ENCODE data around the gene SELPLG. TPM values are rescaled to one million over a fixed set of nuclear protein-coding genes. Genes with fewer than 3 reads are reported as not detected.
"Not testable (repeated sequence)": the region's sequence is repeated elsewhere in the genome, so short reads cannot be mapped to it uniquely, and the experiment has no call there.

Gene SELPLG
- polyA plus RNA-seq, 3 donors from 2014 or later: 429 to 815 (median 508) TPM

- peaks cover 89 to 93% of the 10 kb centered on the region in 2 donors for H3K4me1 Mint-ChIP-seq
- peak overlapping the region; percentile 98 to 100 (median 99) for H3K27ac Mint-ChIP-seq
- peaks cover 16 to 30% (median 23%) of the 10 kb centered on the region in 3 donors for H3K36me3 Mint-ChIP-seq
- peaks cover 32 to 49% (median 43%) of the 10 kb centered on the region in 3 donors for H3K27me3 Mint-ChIP-seq (ENCODE audit: low read depth in 3 of 3)
- no peaks in the 10 kb centered on the region for H3K9me3 Mint-ChIP-seq
- peak overlapping the region; percentile 93 to 99 (median 96) for H3K4me3 Mint-ChIP-seq
- peak; percentile 66 to 70 (median 67) for DNase-seq
Observed at GRCh38 chr12:108629824-108630476, 3.7 kb downstream of the SELPLG start.

- Mint-ChIP-seq H3K4me1 (peaks cover 88 to 93% of the 10 kb centered on the region in 2 donors), H3K4me3 (peak overlapping the region; percentile 93 to 99 (median 96)), H3K9me3 (no peaks in the 10 kb centered on the region), H3K36me3 (peaks cover 17 to 35% (median 27%) of the 10 kb centered on the region in 3 donors), H3K27me3 (ENCODE audit: low read depth in 3 of 3) (peaks cover 29 to 41% (median 39%) of the 10 kb centered on the region in 3 donors), H3K27ac (peak overlapping the region; percentile 98 to 100 (median 99))
- no peak for DNase-seq
Observed at GRCh38 chr12:108629151-108629550, 4.5 kb downstream of the SELPLG start.

GRCh38 chr12:108627134-108627920 lies 6.4 kb downstream of the SELPLG start:
- H3K36me3 Mint-ChIP-seq: peaks cover 20 to 47% (median 36%) of the 10 kb centered on the region in 3 donors
- H3K27me3 Mint-ChIP-seq (ENCODE audit: low read depth in 3 of 3): peaks cover 22 to 23% (median 23%) of the 10 kb centered on the region in 3 donors
- H3K4me1 Mint-ChIP-seq: peaks cover 89 to 93% of the 10 kb centered on the region in 2 donors
- DNase-seq: no peak
- peak overlapping the region; percentile 98 to 100 (median 99) for H3K27ac Mint-ChIP-seq
- peak overlapping the region; percentile 51 to 99 (median 81) for H3K4me3 Mint-ChIP-seq
- H3K9me3 Mint-ChIP-seq: no peaks in the 10 kb centered on the region

DNA sequence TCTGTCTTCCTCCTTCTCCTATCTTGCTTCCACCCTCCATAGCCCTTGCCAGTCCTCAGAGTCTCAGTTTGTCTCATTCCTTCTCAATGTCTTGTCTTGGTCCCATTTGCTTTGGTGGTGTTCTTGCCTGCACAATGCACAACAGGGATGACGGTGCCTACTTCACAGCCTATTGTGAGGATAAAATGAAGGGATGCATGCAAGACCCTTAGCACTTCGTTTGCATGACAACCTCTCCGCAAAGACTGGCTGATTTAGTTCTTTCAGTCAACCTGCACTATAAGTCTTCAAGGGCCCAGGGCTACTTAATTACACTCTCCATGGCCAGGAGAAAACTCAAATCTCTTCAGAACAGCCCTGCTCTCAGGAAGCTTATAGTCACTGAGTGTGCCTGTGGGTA lies 8.5 kb downstream of the SELPLG start:
- H3K4me1 Mint-ChIP-seq: peaks cover 87 to 93% of the 10 kb centered on the region in 2 donors
- H3K9me3 Mint-ChIP-seq: no peaks in the 10 kb centered on the region
- peak overlapping the region in 3 of 5 donors; percentile 4 to 52 (median 27) for H3K4me3 Mint-ChIP-seq
- H3K27ac Mint-ChIP-seq: peak overlapping the region; percentile 84 to 99 (median 99)
- H3K36me3 Mint-ChIP-seq: peaks cover 23 to 60% (median 33%) of the 10 kb centered on the region in 3 donors
- no peak for DNase-seq
- peaks cover 2 to 9% (median 6%) of the 10 kb centered on the region in 3 donors for H3K27me3 Mint-ChIP-seq (ENCODE audit: low read depth in 3 of 3)

GRCh38 chr12:108623577-108623976 lies 10.1 kb downstream of the SELPLG start:
- DNase-seq: no peak
- peaks cover 29 to 58% (median 33%) of the 10 kb centered on the region in 3 donors for H3K36me3 Mint-ChIP-seq
- no peaks in the 10 kb centered on the region for H3K9me3 Mint-ChIP-seq
- H3K27me3 Mint-ChIP-seq (ENCODE audit: low read depth in 3 of 3): peaks cover 2 to 9% (median 7%) of the 10 kb centered on the region in 3 donors
- H3K27ac Mint-ChIP-seq: peak overlapping the region; percentile 81 to 99 (median 99)
- H3K4me1 Mint-ChIP-seq: peaks cover 86 to 93% of the 10 kb centered on the region in 2 donors
- H3K4me3 Mint-ChIP-seq: peak overlapping the region in 1 of 5 donors; percentile 7

DNA sequence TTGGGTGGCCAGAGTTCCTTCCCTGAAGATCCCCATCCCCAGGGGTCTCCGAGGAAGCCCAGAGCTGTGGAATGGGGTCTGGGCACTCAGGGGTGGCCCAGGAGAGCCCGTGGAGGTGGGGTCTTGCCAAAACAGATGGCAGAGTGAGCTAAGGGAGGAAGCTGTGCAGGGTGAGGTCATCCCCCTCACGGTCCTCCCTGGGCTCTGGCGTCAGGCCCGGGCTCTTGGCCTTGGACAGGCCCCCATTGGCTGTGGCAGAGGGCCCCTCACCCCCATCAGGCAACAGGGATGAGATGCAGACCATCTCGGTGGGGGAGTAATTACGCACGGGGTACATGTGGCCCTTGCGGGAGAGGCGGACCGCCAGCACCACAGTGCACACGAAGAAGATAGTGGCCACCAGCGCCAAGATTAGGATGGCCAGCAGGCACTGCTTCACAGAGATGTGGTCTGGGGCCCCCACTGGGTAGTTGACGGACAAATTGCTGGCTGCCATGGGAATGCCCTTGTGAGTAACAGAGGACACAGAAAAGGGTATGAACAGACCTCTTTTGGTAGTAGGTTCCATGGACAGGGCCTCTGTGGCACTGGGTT lies 10.7 kb downstream of the SELPLG start:
- H3K4me3 Mint-ChIP-seq: no peak overlapping the region
- H3K27ac Mint-ChIP-seq: peak overlapping the region; percentile 98 to 99 (median 99)

DNA sequence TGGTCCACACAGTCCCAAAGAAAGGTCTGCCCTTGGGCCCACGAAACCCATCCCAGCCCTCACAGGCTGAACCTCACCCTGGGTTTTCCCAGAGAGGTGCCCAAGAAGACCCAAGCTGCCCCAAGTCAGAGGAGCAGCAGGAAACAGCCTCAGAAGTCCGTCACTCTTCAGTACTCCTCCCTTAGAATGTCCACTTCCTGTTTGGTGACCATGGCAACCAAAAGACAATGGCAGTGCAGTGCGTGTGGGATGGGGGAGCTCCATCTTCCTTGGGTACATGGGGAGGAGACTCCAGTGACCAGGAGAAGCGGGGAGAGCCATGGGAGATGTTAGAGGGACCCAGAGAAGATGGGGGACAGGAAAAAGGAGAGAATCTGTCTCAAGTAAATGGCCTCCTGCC lies 11.3 kb downstream of the SELPLG start:
- peaks cover 87 to 93% of the 10 kb centered on the region in 2 donors for H3K4me1 Mint-ChIP-seq
- DNase-seq: peak; percentile 55 to 58 (median 55)
- H3K27ac Mint-ChIP-seq: peak overlapping the region; percentile 98 to 99 (median 99)
- peaks cover 2 to 7% (median 4%) of the 10 kb centered on the region in 3 donors for H3K27me3 Mint-ChIP-seq (ENCODE audit: low read depth in 3 of 3)
- H3K4me3 Mint-ChIP-seq: peak overlapping the region in 4 of 5 donors; percentile 28 to 79 (median 58)
- no peaks in the 10 kb centered on the region for H3K9me3 Mint-ChIP-seq
- H3K36me3 Mint-ChIP-seq: peaks cover 25 to 58% (median 30%) of the 10 kb centered on the region in 3 donors

More for the DNA sequence above, 10.7 kb downstream of the SELPLG start:
- Mint-ChIP-seq H3K36me3 (peaks cover 25 to 59% (median 30%) of the 10 kb centered on the region in 3 donors), H3K4me1 (peaks cover 86 to 93% of the 10 kb centered on the region in 2 donors), H3K27me3 (ENCODE audit: low read depth in 3 of 3) (peaks cover 2 to 7% (median 2%) of the 10 kb centered on the region in 3 donors), H3K9me3 (no peaks in the 10 kb centered on the region)
- DNase-seq: no peak

GRCh38 chr12:108621161-108621560 lies 12.5 kb downstream of the SELPLG start:
- H3K4me3 Mint-ChIP-seq: peak overlapping the region in 1 of 5 donors; percentile 12
- peaks cover 34 to 58% (median 35%) of the 10 kb centered on the region in 3 donors for H3K36me3 Mint-ChIP-seq
- H3K27me3 Mint-ChIP-seq (ENCODE audit: low read depth in 3 of 3): peaks cover 4 to 9% (median 5%) of the 10 kb centered on the region in 3 donors
- peaks cover 0 to 3% (median 0%) of the 10 kb centered on the region in 6 donors for H3K9me3 Mint-ChIP-seq
- no peak for DNase-seq
- peak overlapping the region; percentile 89 to 99 (median 99) for H3K27ac Mint-ChIP-seq
- peaks cover 90 to 97% of the 10 kb centered on the region in 2 donors for H3K4me1 Mint-ChIP-seq

DNA sequence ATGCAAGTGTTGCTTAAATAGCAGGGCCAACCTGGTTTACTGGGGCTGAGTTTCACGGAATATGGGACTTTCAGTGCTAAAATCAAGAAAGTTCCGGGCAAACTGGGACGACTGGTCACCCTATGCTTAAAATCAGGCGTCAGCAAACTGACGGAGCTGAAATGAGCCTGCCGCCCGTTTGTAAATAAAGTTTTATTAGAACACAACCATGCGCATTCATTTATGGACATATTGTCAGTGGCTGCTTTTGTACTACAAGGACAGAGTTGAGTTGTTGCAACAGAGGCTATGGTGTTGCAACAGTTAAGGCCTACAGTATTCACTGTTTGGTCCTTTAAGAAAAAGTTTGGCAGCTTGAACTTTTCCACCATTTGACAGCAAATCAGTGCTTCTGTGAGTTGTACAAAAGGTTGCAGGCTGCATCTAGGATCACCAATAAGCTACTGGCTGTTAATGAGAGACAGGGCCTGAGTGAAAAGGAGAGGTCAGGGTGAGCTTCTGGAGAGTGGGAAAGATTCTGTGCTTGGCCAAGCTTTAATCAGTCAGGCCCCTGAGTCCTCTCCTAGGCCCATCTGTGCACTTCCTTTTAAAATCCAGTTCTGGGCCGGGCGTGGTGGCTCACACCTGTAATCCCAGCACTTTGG lies 13.3 kb downstream of the SELPLG start:
- peaks cover 0 to 3% (median 0%) of the 10 kb centered on the region in 6 donors for H3K9me3 Mint-ChIP-seq
- peak overlapping the region; percentile 88 to 97 (median 95) for H3K27ac Mint-ChIP-seq
- H3K4me3 Mint-ChIP-seq: no peak overlapping the region
- H3K4me1 Mint-ChIP-seq: peaks cover 87 to 97% of the 10 kb centered on the region in 2 donors
- no peak for DNase-seq
- peaks cover 29 to 63% (median 32%) of the 10 kb centered on the region in 3 donors for H3K36me3 Mint-ChIP-seq
- peaks cover 4 to 10% (median 5%) of the 10 kb centered on the region in 3 donors for H3K27me3 Mint-ChIP-seq (ENCODE audit: low read depth in 3 of 3)

DNA sequence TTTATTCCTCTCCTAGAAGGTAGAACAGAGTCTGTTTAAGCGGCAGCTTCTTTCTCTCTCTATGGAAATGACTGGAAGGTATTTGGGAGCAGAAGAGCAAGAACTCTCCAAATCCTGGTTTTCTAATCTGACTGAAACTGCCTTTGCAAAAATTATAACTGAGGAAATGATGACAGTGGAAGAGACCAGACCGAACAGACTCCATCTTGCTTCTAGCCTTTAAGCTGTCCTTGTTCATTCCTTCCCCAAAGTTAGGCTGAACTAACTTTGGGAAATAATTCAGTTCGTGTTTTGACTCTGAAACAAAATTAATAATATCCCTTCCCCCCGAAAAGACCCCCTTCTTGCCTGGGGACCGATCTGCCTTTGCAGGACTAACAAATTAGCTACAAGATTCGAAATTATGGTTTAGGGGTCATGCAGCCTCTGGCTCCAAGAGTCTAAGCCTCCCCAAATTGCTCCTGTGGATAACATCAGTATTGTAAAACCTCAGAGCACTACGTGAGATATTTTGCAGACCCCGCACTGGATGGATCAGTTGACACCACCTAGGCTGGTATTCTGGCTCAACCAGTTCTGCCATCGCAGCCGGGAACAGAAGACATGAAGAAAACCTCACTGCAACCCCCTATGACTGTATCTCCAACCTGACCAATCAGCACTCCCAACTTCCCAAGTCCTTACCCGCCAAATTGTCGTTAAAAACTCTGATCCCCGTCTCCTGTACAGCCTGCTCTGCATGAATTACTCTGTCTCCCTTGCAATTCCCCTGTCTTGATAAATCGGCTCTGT lies 14.1 kb downstream of the SELPLG start:
- Mint-ChIP-seq H3K27ac (peak overlapping the region; percentile 88 to 97 (median 95)), H3K9me3 (peaks cover 0 to 3% (median 0%) of the 10 kb centered on the region in 6 donors), H3K36me3 (peaks cover 24 to 58% (median 28%) of the 10 kb centered on the region in 3 donors), H3K4me1 (peaks cover 82 to 94% of the 10 kb centered on the region in 2 donors), H3K4me3 (peak overlapping the region in 2 of 5 donors; percentile 15 to 38), H3K27me3 (ENCODE audit: low read depth in 3 of 3) (peaks cover 4 to 10% (median 5%) of the 10 kb centered on the region in 3 donors)
- no peak for DNase-seq

DNA sequence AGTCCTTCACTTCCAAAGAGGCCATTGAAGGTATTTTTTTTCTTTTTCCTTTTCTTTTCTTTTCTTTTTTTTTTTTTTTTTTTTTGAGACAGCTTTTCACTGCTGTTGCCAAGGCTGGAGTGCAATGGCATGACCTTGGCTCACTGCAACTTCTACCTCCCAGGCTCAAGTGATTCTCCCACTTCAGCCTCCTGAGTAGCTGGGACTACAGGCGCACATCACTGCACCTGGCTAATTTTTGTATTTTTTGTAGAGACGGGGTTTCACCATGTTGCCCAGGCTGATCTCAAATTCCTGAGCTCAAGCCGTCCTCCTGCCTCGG lies 14.8 kb downstream of the SELPLG start:
- H3K36me3 Mint-ChIP-seq: peaks cover 18 to 52% (median 28%) of the 10 kb centered on the region in 3 donors
- not testable (repeated sequence) for DNase-seq

More for the DNA sequence above, 14.8 kb downstream of the SELPLG start:
- peaks cover 80 to 88% of the 10 kb centered on the region in 2 donors for H3K4me1 Mint-ChIP-seq
- H3K9me3 Mint-ChIP-seq: not testable (repeated sequence)
- peaks cover 4 to 10% (median 5%) of the 10 kb centered on the region in 3 donors for H3K27me3 Mint-ChIP-seq (ENCODE audit: low read depth in 3 of 3)
- H3K27ac Mint-ChIP-seq: peak overlapping the region; percentile 88 to 98 (median 95)
- peak overlapping the region in 1 of 5 donors; percentile 63 for H3K4me3 Mint-ChIP-seq
